SK-N-SH (cell line): ENCODE results near the gene C14orf119.

Experiments used
- CTCF ChIP-seq: fragments of 200-600 bp; sonication (generic); IDR thresholded peaks from 2 replicates; pipeline ENCODE4 v1.6.1; 2017; ENCODE audit warnings: antibody characterized with exemption, mild to moderate bottlenecking, moderate library complexity
- EP300 ChIP-seq, 2 experiments: IDR thresholded peaks; 2 replicates each; pipeline versions ENCODE4 v1.4.0 to v1.6.1; 2012; ENCODE audit warnings: borderline replicate concordance in 1 of 2, low read depth in 1 of 2, low read length in 1 of 2
- FOXM1 ChIP-seq: IDR thresholded peaks from 2 replicates; pipeline ENCODE4 v1.4.0; 2012; ENCODE audit warnings: low read depth, mild to moderate bottlenecking
- POLR2AphosphoS5 ChIP-seq: IDR thresholded peaks from 2 replicates; pipeline ENCODE4 v1.6.1; 2012; ENCODE audit warnings: low read depth, low read length
- SMC3 ChIP-seq: IDR thresholded peaks from 2 replicates; pipeline ENCODE4 v1.6.1; 2012; ENCODE audit warnings: low read depth, low read length, improper control_type of control experiment
- TAF1 ChIP-seq: IDR thresholded peaks from 2 replicates; pipeline ENCODE4 v1.6.1; 2012; ENCODE audit warnings: low read depth, mild to moderate bottlenecking, low read length, moderate library complexity, borderline replicate concordance
- USF2 ChIP-seq: fragments of 150-350 bp; IDR thresholded peaks from 2 replicates; pipeline ENCODE4 v1.6.1; 2017; ENCODE audit warnings: antibody characterized with exemption, low read length, low read depth, borderline replicate concordance
- ZBTB33 ChIP-seq: IDR thresholded peaks from 2 replicates; pipeline ENCODE4 v1.4.0; 2012; ENCODE audit warnings: low read depth, borderline replicate concordance

GRCh38 chr14:23090254-23090636, 5.1 kb upstream of the C14orf119 start:
- TF ChIP-seq TAF1 = no peak
- no peak for TF ChIP-seq CTCF
- TF ChIP-seq ZBTB33 = no peak
- no peak for TF ChIP-seq POLR2AphosphoS5
- no peak for TF ChIP-seq SMC3
- no peak for TF ChIP-seq USF2
- TF ChIP-seq EP300 (IDR thresholded peaks at IDR 0.05; ENCODE audit: borderline replicate concordance in 1 of 2, low read depth in 1 of 2, low read length in 1 of 2) = no peak
- no peak for TF ChIP-seq FOXM1
